SK-N-SH treated with all-trans-retinoic acid at 6 μM for 48 hours (cell line): Measurements from ENCODE around the gene GRIFIN.

ENCODE experiments used
- ATAC-seq: fragments of 200-7000 bp; cut with Tn5 transposase; 3 replicates; pipeline ENCODE4 v1.9.1; 2020; ENCODE audit warnings: mild to moderate bottlenecking, moderate library complexity
- ARNTL ChIP-seq: fragments of 450-650 bp; formaldehyde crosslinking; IDR thresholded peaks from 2 replicates; pipeline ENCODE4 v1.5.0; 2020; ENCODE audit warnings: low read depth, mild to moderate bottlenecking, moderate library complexity, borderline replicate concordance
- BACH2 ChIP-seq: fragments of 250-450 bp; sonication (Bioruptor Pico); IDR thresholded peaks from 2 replicates; pipeline ENCODE4 v1.9.0; 2021; ENCODE audit warnings: mild to moderate bottlenecking, borderline replicate concordance
- CREB5 ChIP-seq: fragments of 250-450 bp; sonication (Bioruptor Pico); IDR thresholded peaks from 2 replicates; pipeline ENCODE4 v1.5.1; 2020; ENCODE audit warnings: low read depth, mild to moderate bottlenecking, moderate library complexity
- CSDC2 ChIP-seq: fragments of 250-450 bp; sonication (Bioruptor Pico); IDR thresholded peaks from 2 replicates; pipeline ENCODE4 v1.5.0; 2020; ENCODE audit warnings: mild to moderate bottlenecking, moderate library complexity
- CSRNP3 ChIP-seq: fragments of 250-450 bp; sonication (Bioruptor Pico); IDR thresholded peaks from 2 replicates; pipeline ENCODE4 v1.5.1; 2021; ENCODE audit warnings: mild to moderate bottlenecking, moderate library complexity
- ESRRG ChIP-seq: fragments of 250-450 bp; sonication (Bioruptor Pico); IDR thresholded peaks from 2 replicates; pipeline ENCODE4 v1.6.1; 2021; ENCODE audit warnings: mild to moderate bottlenecking
- ISL1 ChIP-seq: fragments of 250-450 bp; sonication (Bioruptor Pico); IDR thresholded peaks from 2 replicates; pipeline ENCODE4 v2.1.2; 2022; ENCODE audit warnings: mild to moderate bottlenecking, moderate library complexity
- OSR1 ChIP-seq: fragments of 250-450 bp; sonication (Bioruptor Pico); IDR thresholded peaks from 2 replicates; pipeline ENCODE4 v1.8.0; 2022; ENCODE audit warnings: moderate library complexity, mild to moderate bottlenecking, inconsistent platforms
- PATZ1 ChIP-seq: fragments of 250-450 bp; sonication (Bioruptor Pico); IDR thresholded peaks from 2 replicates; pipeline ENCODE4 v1.8.0; 2020; ENCODE audit warnings: mild to moderate bottlenecking, moderate library complexity, borderline replicate concordance
- POU6F1 ChIP-seq: fragments of 250-450 bp; sonication (Bioruptor Pico); IDR thresholded peaks from 2 replicates; pipeline ENCODE4 v1.8.0; 2021; ENCODE audit warnings: low read depth, mild to moderate bottlenecking, moderate library complexity, borderline replicate concordance
- PPARA ChIP-seq: fragments of 250-450 bp; sonication (Bioruptor Pico); IDR thresholded peaks from 2 replicates; pipeline ENCODE4 v1.5.0; 2020; ENCODE audit warnings: mild to moderate bottlenecking, borderline replicate concordance
- RARB ChIP-seq: fragments of 250-450 bp; sonication (Bioruptor Pico); IDR thresholded peaks from 2 replicates; pipeline ENCODE4 v1.8.0; 2021; ENCODE audit warnings: mild to moderate bottlenecking, moderate library complexity
- TCF4 ChIP-seq: fragments of 250-450 bp; sonication (Bioruptor Pico); IDR thresholded peaks from 2 replicates; pipeline ENCODE4 v1.8.0; 2021; ENCODE audit warnings: mild to moderate bottlenecking, moderate library complexity, borderline replicate concordance
- TSHZ2 ChIP-seq: fragments of 250-450 bp; sonication (Bioruptor Pico); IDR thresholded peaks from 2 replicates; pipeline ENCODE4 v1.5.0; 2020; ENCODE audit warnings: mild to moderate bottlenecking, moderate library complexity
- ZC3H10 ChIP-seq: fragments of 250-450 bp; sonication (Bioruptor Pico); IDR thresholded peaks from 2 replicates; pipeline ENCODE4 v1.5.1; 2021; ENCODE audit warnings: mild to moderate bottlenecking, moderate library complexity
- ZFP3 ChIP-seq: fragments of 250-450 bp; sonication (Bioruptor Pico); IDR thresholded peaks from 2 replicates; pipeline ENCODE4 v1.5.0; 2020; ENCODE audit warnings: mild to moderate bottlenecking, moderate library complexity
- ZNF565 ChIP-seq: fragments of 450-650 bp; formaldehyde crosslinking; conservative IDR thresholded peaks from 2 replicates; pipeline ENCODE4 v1.5.0; 2020; ENCODE audit warnings: low read depth, mild to moderate bottlenecking, moderate library complexity
- ZNF70 ChIP-seq: fragments of 450-650 bp; formaldehyde crosslinking; IDR thresholded peaks from 2 replicates; pipeline ENCODE4 v1.5.0; 2020; ENCODE audit warnings: mild to moderate bottlenecking, moderate library complexity
- ZNF8 ChIP-seq: fragments of 450-650 bp; formaldehyde crosslinking; IDR thresholded peaks from 2 replicates; pipeline ENCODE4 v1.5.0; 2020; ENCODE audit warnings: mild to moderate bottlenecking, moderate library complexity

GRIFIN gene

GRCh38 chr7:2517678-2518507 is 41.7 kb upstream of the GRIFIN start:
- TF ChIP-seq RARB (CRISPR knock-in tag) (no peak), PATZ1 (CRISPR knock-in tag) (no peak), PPARA (CRISPR knock-in tag) (no peak), CSDC2 (CRISPR knock-in tag) (no peak), OSR1 (CRISPR knock-in tag) (no peak), CSRNP3 (no peak), ZFP3 (CRISPR knock-in tag) (no peak), BACH2 (CRISPR knock-in tag) (no peak), ZNF8 (CRISPR knock-in tag) (no peak), ZNF70 (CRISPR knock-in tag) (no peak), CREB5 (CRISPR knock-in tag) (no peak), ZC3H10 (CRISPR knock-in tag) (no peak), ZNF565 (CRISPR knock-in tag) (no peak), ARNTL (CRISPR knock-in tag) (no peak), ISL1 (CRISPR knock-in tag) (no peak), ESRRG (CRISPR knock-in tag) (no peak), POU6F1 (CRISPR knock-in tag) (no peak), TCF4 (CRISPR knock-in tag) (no peak), TSHZ2 (no peak)
- ATAC-seq: no peak

GRCh38 chr7:2517026-2517425 is 40.8 kb upstream of the GRIFIN start:
- ATAC-seq: peak; percentile 42
- TF ChIP-seq PATZ1 (CRISPR knock-in tag) (peak; percentile 95; the same call in 1 of the 2 replicates), ARNTL (CRISPR knock-in tag) (no peak)
